GM19468 (cell line): ENCODE data around the gene APLNR.

Source experiments
- ATAC-seq: cut with Tn5 transposase; IDR thresholded peaks from one replicate; pipeline ENCODE4 v1.9.1; 2021; ENCODE audit warnings: mild to moderate bottlenecking, moderate library complexity, moderate number of reproducible peaks; ENCODE audit not compliant: unreplicated experiment; ENCODE audit errors: extremely low read depth

Gene APLNR

GRCh38 chr11:57222239-57222638, 14.8 kb downstream of the APLNR start:
- ATAC-seq: no peak

GRCh38 chr11:57219021-57219627, 17.9 kb downstream of the APLNR start:
- no peak for ATAC-seq

- ATAC-seq: no peak
Measured at GRCh38 chr11:57217053-57217452, 20.0 kb downstream of the APLNR start.

GRCh38 chr11:57216463-57216862, 20.6 kb downstream of the APLNR start:
- ATAC-seq: no peak

GRCh38 chr11:57214494-57214893, 22.6 kb downstream of the APLNR start:
- no peak for ATAC-seq

- ATAC-seq: no peak
Measured at GRCh38 chr11:57214098-57214417, 23.0 kb downstream of the APLNR start.

GRCh38 chr11:57213342-57214097, 23.5 kb downstream of the APLNR start:
- ATAC-seq: no peak

- no peak for ATAC-seq
Measured at GRCh38 chr11:57210781-57211180, 26.3 kb downstream of the APLNR start.

- ATAC-seq: no peak
Measured at GRCh38 chr11:57207168-57207567, 29.9 kb downstream of the APLNR start.

GRCh38 chr11:57205041-57205641, 31.9 kb downstream of the APLNR start:
- ATAC-seq: no peak

GRCh38 chr11:57203882-57204480, 33.1 kb downstream of the APLNR start:
- ATAC-seq: no peak

GRCh38 chr11:57203359-57203758, 33.7 kb downstream of the APLNR start:
- ATAC-seq: no peak

GRCh38 chr11:57202281-57202680, 34.8 kb downstream of the APLNR start:
- no peak for ATAC-seq

- no peak for ATAC-seq
Measured at GRCh38 chr11:57200917-57201316, 36.1 kb downstream of the APLNR start.

- ATAC-seq: no peak
Measured at GRCh38 chr11:57199330-57199729, 37.7 kb downstream of the APLNR start.

GRCh38 chr11:57197762-57198161, 39.3 kb downstream of the APLNR start:
- ATAC-seq: no peak

- no peak for ATAC-seq
Measured at GRCh38 chr11:57196596-57196995, 40.5 kb downstream of the APLNR start.

GRCh38 chr11:57192316-57192715, 44.7 kb downstream of the APLNR start:
- no peak for ATAC-seq

GRCh38 chr11:57191311-57192219, 45.5 kb downstream of the APLNR start:
- ATAC-seq: no peak

GRCh38 chr11:57190548-57190947, 46.5 kb downstream of the APLNR start:
- ATAC-seq: no peak
